C4-2B (cell line): ENCODE data around the gene EVC.

Experiments used
- CTCF ChIP-seq: fragments of 450-650 bp; conservative IDR thresholded peaks from 2 replicates; pipeline ENCODE4 v1.5.1; 2017; ENCODE audit warnings: mild to moderate bottlenecking
- ZFX ChIP-seq: fragments of 450-650 bp; IDR thresholded peaks from 2 replicates; pipeline ENCODE4 v1.6.1; 2017

GRCh38 chr4:5776510-5776909, 65.5 kb downstream of the EVC start:
- TF ChIP-seq ZFX = no peak
- no peak for TF ChIP-seq CTCF
